Measurements from ENCODE around the gene PPP2R2B.

DNA sequence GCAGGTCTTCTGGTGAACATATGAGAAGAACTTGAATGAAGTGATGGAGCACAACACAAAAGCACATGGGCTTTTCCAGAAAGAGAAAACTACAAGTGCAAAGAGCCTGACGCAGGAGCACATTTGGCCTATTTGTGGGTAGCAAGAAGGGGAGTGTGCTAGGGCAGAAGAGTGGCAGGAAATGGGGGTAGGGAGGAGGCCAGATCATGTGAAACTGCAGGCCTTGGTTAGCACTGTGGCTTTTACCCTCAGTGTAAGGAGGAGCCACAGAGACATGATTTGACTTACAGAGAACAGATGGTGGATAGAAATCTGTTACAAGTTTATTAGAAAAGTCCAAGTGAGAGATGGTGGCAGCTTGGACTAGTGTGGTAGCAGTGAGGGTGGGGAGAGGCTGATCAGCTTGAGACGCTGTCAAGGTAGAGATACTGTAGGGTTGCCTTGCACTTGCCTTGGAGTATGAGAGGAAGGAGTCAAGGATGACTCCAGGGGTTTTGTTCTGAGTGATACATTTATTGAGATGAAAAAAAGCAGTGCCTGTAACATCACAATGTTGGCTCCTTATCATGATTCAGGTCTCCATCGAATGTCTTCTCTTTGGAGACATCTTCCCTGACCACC, 126.7 kb downstream of the PPP2R2B start:
- TF ChIP-seq, protein P1, sequence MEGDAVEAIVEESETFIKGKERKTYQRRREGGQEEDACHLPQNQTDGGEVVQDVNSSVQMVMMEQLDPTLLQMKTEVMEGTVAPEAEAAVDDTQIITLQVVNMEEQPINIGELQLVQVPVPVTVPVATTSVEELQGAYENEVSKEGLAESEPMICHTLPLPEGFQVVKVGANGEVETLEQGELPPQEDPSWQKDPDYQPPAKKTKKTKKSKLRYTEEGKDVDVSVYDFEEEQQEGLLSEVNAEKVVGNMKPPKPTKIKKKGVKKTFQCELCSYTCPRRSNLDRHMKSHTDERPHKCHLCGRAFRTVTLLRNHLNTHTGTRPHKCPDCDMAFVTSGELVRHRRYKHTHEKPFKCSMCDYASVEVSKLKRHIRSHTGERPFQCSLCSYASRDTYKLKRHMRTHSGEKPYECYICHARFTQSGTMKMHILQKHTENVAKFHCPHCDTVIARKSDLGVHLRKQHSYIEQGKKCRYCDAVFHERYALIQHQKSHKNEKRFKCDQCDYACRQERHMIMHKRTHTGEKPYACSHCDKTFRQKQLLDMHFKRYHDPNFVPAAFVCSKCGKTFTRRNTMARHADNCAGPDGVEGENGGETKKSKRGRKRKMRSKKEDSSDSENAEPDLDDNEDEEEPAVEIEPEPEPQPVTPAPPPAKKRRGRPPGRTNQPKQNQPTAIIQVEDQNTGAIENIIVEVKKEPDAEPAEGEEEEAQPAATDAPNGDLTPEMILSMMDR (IDR thresholded peaks at IDR 0.05; ENCODE audit: low read length), result no peak
- TF ChIP-seq EZH2 (optimal IDR thresholded peaks at IDR 0.05; ENCODE audit: low read depth, low read length), result no peak
- TF ChIP-seq EZH2phosphoT487 (IDR thresholded peaks at IDR 0.05; ENCODE audit: low read length), result no peak
